Stimulated activated CD4-positive, alpha-beta T cell treated with anti-CD3 and anti-CD28 coated beads, Interleukin-4, amount 100 ng/mL, for 4 hours (primary cell): Measurements from ENCODE around the gene MAML3.

Experiments
- DNase-seq, 2 experiments: peaks; one replicate each; pipeline ENCODE4 v3.0.0-alpha.2; 2020

MAML3 gene

GRCh38 chr4:139799615-139800014, 354.4 kb downstream of the MAML3 start:
- no peak for DNase-seq

GRCh38 chr4:139798456-139798855, 355.5 kb downstream of the MAML3 start:
- no peak for DNase-seq

GRCh38 chr4:139797287-139797686, 356.7 kb downstream of the MAML3 start:
- DNase-seq, result no peak

- DNase-seq, result no peak
Measured at GRCh38 chr4:139795527-139796314, 358.3 kb downstream of the MAML3 start.

GRCh38 chr4:139794158-139794954, 359.6 kb downstream of the MAML3 start:
- DNase-seq, result no peak

GRCh38 chr4:139791681-139792080, 362.3 kb downstream of the MAML3 start:
- DNase-seq, result no peak

GRCh38 chr4:139790291-139790690, 363.7 kb downstream of the MAML3 start:
- DNase-seq, result no peak

GRCh38 chr4:139789096-139789654, 364.8 kb downstream of the MAML3 start:
- DNase-seq, result no peak

- no peak for DNase-seq
Measured at GRCh38 chr4:139786494-139787354, 367.3 kb downstream of the MAML3 start.

GRCh38 chr4:139785356-139785755, 368.6 kb downstream of the MAML3 start:
- DNase-seq, result no peak

GRCh38 chr4:139783741-139784484, 370.1 kb downstream of the MAML3 start:
- no peak for DNase-seq

GRCh38 chr4:139782926-139783522, 371.0 kb downstream of the MAML3 start:
- no peak for DNase-seq

- DNase-seq, result no peak
Measured at GRCh38 chr4:139781066-139781465, 372.9 kb downstream of the MAML3 start.

GRCh38 chr4:139779691-139780090, 374.3 kb downstream of the MAML3 start:
- DNase-seq, result no peak

- DNase-seq, result no peak
Measured at GRCh38 chr4:139777757-139778156, 376.2 kb downstream of the MAML3 start.

- no peak for DNase-seq
Measured at GRCh38 chr4:139776235-139776634, 377.7 kb downstream of the MAML3 start.

- DNase-seq, result no peak
Measured at GRCh38 chr4:139774759-139775487, 379.1 kb downstream of the MAML3 start.

- no peak for DNase-seq
Measured at GRCh38 chr4:139773560-139774318, 380.2 kb downstream of the MAML3 start.

- DNase-seq, result no peak
Measured at GRCh38 chr4:139770361-139770760, 383.6 kb downstream of the MAML3 start.

GRCh38 chr4:139769364-139769763, 384.6 kb downstream of the MAML3 start:
- DNase-seq, result no peak
